ENCODE measurements around the gene PCGF5.

PCGF5 gene

DNA sequence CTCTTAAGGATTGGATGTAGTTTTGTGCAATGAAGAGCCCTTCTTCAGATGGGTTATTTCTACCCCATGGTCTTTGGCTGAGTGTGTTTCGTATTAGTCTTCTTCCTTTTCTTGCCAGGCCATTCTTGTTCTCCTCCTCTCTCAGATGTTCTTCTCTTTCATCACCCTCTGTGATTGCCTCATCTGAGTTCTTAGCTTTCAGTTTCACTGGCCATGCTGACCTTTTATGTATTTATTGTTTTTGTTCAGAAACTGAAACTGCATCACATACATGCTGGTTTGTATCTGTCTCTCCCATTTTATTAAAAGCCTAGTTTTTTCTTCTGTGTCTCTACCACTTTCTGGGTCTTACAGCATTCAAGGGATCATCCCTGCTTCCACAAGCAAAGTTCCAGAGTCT lies 21.7 kb upstream of the PCGF5 start:
- TF ChIP-seq CTCF (conservative IDR thresholded peaks at IDR 0.05; ENCODE audit: low read depth, low read length) = no peak
- no peak overlapping the region for H3K4me3 ChIP-seq (ENCODE audit: low read depth, low read length)
- DNase-seq (ENCODE audit: low read depth) = peak; percentile 95

DNA sequence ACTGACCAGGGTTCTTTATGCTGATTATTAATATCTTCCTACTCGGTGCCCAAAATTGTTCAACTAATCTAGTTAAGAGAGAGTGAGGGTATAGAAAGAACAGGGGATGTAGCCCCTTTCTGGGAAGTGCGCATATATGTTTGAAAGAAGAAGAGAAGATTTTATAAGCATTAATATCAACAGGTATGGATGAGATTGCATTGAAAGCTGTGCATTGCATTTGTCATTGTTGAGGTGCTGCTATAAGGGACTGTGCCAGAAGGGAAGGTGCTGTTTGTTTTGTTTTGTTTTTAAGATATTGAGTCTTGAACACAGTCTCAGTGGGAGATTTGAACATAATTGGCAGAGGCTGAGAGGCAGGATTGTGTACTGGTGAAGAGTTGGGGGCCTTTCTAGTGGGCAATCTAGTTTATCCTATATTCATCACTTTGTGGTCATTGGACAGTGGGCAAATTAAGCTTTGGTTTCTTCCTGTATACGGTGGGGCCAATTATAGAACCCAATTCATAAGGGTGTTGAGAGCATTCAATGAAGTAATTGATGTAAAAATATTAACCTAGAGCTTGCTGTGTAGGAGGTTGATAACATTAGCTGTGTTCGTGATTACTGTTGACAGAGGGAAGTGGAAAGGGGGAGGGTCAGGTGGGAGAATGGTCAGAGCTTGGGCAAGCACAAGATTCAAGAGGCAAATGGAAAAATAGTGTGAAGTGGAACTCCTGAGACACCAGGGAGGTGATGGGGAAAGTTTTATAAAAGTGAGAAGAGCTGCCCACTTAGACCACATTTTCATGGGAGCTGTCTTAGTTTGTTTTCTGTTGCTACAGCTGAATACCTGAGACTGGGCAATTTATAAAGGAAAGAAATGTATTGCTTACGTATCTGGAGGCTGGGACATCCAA lies 19.9 kb upstream of the PCGF5 start:
- DNase-seq (ENCODE audit: low read depth) = no peak
- H3K4me3 ChIP-seq (ENCODE audit: low read depth, low read length) = no peak overlapping the region
- TF ChIP-seq CTCF (conservative IDR thresholded peaks at IDR 0.05; ENCODE audit: low read depth, low read length) = no peak

DNA sequence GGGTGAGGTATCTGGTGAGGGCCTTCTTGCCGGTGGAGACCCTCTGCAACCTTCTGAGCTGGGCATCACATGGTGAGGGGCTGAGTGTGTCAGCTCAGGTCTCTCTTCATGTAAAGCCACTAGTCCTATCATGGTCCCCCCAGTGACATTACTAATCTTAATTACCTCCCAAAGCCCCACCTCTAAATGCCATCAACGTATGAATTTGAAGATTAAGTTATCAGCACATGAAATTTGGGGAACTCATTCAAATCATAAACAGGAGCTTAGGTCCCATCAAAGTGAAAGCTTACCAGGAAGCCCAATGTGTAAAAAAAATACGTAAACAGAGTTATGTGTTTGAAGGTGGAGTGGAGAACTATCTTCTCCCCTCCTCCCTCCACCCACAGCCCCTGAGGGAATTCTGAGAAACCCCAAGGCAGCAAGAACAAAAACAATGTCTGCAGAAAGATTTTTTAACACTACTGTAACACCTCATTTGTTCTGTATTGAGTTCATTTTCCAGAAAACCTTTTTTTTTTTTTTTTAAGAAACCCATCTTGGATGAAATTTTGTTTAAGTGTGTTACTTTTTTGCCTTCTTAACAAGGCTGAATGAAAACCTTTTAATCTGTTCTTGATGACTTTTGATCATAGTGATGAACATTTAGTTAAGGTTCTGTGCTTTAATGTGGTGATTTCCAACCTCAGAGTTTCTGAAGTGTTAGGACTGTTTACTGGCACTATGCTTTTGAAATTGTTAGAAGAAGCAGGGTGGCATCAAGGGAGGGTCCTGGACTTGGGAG lies 19.1 kb upstream of the PCGF5 start:
- no peak overlapping the region for H3K4me3 ChIP-seq (ENCODE audit: low read depth, low read length)
- no peak for TF ChIP-seq CTCF (conservative IDR thresholded peaks at IDR 0.05; ENCODE audit: low read depth, low read length)
- DNase-seq (ENCODE audit: low read depth) = peak; percentile 62

DNA sequence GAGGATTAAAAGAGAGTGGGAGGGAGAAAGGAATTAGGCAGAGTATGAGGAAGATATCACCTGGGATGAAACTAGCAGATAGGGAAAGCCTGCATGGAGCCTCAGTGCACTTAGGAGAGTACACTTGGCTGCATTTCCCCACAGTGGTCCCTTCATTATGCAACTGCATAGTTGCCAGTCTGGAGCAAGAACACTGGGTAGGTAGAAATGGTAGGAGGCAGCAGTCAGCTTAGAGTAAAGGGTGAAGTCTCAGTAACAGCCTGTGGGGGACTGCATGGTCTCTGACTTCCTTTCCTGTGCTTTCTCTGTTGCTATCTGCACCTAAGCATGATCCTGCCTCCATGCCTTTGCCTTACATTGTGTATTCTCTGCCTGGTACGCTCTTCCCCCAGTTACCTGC lies 14.0 kb upstream of the PCGF5 start:
- H3K4me3 ChIP-seq (ENCODE audit: low read depth, low read length) = no peak overlapping the region
- DNase-seq (ENCODE audit: low read depth) = no peak
- TF ChIP-seq CTCF (conservative IDR thresholded peaks at IDR 0.05; ENCODE audit: low read depth, low read length) = no peak

DNA sequence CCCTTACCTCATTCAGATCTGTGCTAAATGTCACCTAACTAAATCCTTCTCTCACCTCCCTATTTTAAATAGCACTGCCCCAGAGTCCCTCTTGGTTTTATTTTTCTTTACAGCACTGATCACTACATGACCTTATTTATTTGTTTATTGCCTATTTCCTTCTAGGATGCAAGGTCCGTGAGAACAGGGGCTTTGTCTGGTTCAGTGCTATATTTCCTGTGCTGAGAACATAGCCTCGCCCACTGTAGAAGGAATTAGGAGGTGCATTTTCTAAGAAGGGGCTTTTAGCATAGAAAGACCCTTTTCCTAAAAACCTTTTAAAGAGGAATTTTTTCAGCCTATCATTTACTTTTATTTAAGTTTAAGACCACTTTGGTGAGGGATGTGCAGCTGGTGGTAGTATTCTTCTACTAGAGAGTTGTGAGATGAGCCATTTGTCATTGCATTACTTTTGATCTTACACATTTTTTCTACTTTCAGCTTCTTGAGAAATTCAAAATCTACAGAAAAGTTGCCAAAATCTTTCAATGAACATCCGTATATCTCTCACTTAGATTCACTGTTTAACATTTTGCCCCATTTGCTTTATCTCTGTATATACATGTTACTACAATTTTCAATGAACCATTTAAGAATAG lies 13.5 kb upstream of the PCGF5 start:
- no peak for DNase-seq (ENCODE audit: low read depth)
- TF ChIP-seq CTCF (conservative IDR thresholded peaks at IDR 0.05; ENCODE audit: low read depth, low read length) = no peak
- no peak overlapping the region for H3K4me3 ChIP-seq (ENCODE audit: low read depth, low read length)

DNA sequence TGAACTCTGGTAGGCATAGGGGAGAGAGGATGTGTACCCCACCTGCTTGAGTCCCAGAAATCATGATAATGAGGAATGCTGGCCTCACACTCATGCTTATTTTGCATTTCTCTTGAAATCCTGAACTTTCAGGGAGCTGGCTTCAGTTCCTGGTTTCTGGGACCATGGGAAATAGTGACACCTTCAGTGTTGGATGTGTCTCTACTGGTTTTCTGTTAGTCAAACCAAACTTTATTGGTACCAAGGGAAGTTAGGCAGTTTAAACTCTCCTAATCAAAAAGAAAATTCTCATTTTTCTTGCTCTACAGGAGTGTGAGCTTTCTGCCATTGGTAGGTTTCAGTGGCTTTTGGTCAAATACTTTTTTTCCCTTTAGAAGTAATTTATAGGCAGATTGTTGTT lies 11.8 kb upstream of the PCGF5 start:
- no peak for DNase-seq (ENCODE audit: low read depth)
- H3K4me3 ChIP-seq (ENCODE audit: low read depth, low read length) = no peak overlapping the region
- peak; percentile 17 for TF ChIP-seq CTCF (conservative IDR thresholded peaks at IDR 0.05; ENCODE audit: low read depth, low read length)
